NCI-H2081 (cell line): ENCODE data around the gene RASEF.

Source experiments
- DNase-seq, 2 experiments: peaks; one replicate each; lab custom pipeline; 2025; lab: John Stamatoyannopoulos, UW

RASEF gene

DNA sequence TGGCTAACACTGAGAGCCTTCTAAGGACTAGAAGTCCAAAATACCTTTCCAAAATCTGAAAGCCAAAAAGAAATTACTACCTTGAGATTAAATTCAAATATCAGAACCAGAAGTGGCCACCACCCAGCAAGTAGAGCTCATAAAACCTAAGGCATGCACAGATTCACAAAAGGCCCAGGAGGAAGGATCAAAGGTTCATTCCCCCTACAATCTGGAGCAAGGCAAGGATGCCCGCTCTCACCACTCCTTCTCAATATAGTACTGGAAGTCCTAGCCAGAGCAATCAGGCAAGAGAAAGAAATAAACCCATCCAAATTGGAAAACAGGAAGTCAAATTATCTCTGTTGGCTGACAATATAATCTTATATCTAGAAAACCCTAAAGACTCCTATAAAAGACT, 6.0 kb downstream of the RASEF start:
- no peak for DNase-seq

DNA sequence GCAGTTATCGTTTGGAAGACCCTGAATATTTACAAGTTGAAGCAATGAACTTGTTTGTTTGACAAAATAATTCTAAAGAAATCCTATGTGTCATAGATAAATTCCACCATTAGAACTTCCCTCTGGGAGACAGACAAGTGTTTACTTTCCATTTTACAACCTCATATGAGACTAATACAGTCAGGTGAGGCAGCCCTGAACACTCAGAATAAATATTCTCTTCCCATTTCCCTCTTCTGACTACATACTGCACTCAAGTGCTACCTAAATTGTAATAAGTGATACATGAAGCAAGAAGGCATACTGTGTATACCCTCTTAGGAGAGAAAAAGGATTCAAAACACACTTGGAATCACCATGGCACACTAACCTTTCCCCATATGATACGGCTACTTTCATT, 6.8 kb downstream of the RASEF start:
- no peak for DNase-seq

DNA sequence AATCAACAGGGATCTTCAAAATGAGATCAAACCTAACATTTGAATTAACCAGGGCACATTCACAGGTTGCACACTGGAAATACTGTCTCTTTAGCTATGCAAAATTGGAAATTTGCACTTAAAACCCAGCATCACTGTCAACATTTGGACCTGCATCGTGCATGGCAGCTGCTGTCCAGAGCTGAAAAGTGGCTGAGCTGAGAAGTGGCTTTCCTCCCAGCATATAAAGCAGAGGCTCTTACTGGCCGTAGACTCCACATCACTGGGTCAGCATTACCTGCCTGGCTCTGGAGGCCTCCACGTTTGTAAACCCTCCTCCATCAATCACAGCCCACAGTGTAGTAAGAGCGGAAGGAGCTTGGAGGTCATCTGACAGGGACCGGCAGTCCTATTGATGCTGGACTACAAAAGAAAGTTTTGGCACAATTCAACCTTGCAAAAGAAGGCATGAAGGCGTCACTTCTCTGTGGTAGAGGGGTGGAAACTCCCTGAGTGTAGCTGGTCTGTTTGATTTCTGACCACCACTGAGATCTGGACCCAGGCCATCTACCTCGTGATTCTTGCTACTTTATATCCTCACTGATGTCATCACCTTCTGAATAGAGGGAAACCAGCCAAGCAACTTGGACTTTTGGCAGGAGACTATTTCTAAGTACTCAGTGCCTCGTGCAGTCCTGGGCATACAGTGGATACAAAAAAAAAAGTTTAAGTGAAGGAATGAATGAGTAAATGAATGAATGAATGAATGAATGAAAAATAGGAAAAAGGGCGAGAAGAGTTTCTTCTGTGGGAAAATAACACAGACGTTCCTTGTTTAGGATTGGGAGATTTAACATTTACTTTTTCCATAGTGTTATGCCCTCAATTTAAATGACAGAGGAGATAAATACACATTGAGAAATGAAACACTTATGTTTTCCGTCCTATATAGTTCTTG, 14.8 kb downstream of the RASEF start:
- DNase-seq, result no peak

DNA sequence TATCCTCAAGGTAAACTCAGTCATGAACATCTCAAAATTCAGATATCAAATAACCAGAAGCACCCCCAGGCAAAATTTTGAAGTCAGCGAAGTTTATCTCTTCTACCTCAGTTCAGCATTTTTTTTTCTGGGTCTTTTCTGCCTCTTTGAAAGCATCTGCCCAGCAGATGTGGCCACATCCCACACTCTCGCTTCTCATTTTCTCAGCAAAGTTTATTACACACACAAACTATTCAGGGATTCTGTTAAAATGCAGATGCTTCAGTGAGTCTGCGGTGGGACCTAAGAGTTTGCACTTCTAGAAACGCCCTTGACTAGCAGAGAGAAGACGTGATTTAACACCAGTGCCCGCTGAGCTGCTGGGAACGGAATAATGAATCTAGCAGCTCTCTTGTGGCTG, 19.3 kb downstream of the RASEF start:
- DNase-seq, result no peak

DNA sequence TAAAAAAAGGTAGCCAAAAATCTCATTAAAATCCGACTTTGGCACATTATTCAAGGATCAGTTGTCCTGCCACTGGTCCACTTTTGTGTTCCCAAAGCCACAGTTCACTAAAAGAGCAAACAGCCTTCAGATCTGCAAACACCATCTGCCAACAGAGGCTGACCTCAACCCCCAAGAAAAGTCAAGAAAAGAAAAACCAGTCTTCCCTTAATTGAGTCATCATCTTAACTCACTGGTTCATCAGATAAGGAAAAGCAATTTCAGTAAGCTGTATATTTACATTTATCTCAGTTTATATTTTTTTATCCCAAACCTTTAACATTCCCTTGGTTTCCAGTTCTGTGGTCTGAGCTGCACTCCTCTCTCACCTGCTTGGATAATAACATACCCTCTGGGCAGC, 21.2 kb downstream of the RASEF start:
- DNase-seq, result no peak

DNA sequence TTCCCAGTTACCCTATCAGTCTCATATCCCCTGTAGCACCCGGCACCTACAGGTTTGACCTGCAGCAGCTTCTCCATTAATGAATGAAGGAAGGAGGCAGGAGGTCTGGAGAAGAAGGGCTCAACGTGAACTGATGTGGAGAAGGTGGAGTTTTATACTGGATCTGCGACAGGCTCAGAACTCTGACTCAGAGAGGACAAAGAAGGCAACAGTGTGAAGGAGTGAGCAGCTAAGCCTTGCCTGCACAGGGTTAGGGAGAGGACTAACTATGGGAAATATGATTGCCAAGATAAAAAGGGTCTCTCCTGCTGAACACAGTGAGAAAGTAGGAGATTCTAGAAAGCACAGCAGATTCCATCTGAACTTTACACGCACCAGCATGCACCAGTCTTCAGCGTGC, 23.6 kb downstream of the RASEF start:
- DNase-seq, result no peak

DNA sequence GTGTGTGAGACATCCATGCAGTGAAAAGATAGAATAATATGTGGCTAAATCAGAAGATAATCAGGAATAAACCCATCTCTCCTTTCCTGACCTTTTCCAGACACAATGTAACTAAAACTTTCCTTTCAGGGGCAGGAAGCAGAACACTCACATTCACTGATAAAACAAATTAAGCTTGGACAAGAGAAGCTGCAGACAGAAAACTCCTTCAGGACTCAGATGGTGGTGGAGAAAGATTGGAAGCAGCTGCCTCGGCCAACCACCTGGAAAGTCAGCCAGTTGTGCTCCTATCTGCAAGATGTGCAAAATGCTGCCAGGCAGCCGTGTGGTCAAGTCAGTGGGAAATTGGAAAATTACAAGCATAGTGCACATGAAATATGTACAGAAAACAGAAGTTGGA, 26.9 kb downstream of the RASEF start:
- no peak for DNase-seq

DNA sequence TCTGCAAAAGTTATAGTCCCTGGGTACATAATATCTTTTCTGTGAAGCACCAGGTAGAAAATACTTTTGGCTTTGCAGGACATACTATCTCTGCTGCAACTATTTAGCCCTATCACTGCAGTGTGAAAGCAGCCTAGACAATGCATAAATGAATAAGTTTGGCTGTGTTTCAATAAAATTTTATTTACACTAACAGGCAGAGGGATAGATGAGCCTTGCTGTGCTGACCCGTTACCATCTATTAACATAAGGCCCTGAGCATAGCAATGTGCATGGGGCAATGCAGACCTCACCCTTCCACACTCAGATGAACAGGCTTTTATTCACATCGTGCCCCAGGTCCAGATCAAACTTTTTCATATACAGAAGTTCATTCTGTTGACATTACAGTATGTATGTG, 27.8 kb downstream of the RASEF start:
- DNase-seq, result no peak

DNA sequence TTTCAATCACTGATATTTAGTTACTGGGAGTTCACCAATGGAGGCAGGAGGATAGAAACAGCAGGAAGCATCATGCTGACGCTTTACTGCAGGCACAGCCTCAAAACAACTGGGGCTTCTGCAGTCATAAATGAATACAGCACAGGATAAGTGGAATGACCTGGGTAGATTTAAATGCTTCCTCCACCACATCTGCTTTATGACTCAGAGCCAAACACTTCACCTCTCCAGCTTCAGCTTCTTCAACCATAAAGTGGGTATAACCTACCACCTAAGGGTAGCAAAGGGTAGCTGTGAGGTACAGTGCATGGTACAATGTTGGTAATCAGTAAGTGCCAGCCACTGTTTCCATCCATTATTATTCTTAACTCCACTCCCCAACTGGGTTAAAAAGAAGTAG, 28.4 kb downstream of the RASEF start:
- no peak for DNase-seq

DNA sequence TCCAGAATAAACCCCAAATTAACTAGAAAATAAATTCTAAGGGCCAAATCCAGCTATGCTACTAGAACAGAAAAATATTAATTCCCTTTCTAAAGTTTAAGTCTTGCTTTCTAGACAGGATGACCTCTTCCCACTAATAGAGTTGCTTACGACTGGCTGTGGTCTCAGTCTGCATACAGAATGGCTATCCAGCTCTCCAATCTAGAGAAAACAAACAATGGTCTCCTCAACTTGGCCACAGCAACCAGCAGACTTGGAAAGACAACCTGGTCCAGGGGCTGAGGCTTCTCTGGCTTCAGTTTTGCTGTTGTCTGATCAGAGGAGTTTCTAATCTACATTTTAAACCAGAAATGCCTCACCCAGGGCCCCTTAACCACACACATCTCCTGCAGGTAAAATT, 28.9 kb downstream of the RASEF start:
- DNase-seq, result no peak

DNA sequence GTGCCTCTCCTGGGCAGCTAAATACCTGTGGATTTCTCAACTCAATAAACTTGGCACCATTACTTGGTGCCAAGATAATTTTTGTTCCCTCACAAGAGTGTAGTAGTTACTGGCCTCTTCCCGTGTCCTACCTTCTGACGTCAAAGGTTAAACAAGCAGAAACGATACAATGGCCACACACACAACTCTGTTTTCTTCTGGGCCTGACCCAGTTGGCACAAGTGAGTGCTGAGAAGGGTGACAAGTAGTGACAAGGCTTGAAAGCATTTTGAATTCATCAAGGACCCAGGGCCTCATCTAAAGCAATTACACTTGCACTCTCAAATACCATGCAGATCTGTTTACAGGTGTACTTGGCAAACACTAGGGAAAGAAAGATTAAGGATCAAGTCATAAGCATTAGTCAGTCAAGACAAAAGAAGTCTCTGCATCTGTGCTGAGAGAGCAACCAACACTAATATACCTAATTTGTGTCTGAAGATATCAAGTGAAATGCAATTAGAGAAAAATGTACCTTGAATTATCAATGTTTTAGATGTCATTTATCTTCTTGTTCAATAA, 30.8 kb downstream of the RASEF start:
- DNase-seq, result no peak

DNA sequence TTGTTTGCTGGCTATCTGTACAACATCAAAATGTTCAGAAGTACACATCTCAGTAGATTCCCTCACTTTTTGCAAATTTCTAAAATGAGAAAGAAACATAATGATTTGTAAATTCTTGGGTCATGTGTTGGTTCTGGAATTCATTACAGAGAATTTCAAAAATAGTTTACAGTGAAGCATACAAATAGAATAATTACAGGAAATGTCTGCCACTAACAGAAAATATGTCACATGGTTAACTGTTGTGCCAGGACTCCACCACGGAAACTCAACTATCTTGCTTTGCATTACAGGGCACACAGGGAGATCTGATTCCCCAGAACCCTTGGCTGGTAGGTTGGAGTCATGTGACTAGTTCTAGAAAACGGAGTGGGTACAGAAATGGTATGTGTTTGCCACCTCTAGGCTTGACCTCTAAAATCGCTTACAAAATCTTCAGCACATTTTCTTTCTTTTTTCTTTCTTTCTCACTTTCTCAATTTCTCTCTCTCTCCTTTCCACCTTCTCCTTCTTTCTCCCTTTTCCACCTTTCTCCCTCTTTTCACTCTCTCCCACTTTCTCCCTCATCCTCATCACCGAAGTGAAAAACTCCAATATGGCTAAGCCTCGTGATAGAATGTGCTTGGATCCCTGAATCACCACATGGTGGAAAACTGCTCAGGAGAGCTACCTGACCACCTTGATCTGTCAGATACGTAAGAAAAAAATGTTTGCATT, 32.4 kb downstream of the RASEF start:
- DNase-seq, result no peak

DNA sequence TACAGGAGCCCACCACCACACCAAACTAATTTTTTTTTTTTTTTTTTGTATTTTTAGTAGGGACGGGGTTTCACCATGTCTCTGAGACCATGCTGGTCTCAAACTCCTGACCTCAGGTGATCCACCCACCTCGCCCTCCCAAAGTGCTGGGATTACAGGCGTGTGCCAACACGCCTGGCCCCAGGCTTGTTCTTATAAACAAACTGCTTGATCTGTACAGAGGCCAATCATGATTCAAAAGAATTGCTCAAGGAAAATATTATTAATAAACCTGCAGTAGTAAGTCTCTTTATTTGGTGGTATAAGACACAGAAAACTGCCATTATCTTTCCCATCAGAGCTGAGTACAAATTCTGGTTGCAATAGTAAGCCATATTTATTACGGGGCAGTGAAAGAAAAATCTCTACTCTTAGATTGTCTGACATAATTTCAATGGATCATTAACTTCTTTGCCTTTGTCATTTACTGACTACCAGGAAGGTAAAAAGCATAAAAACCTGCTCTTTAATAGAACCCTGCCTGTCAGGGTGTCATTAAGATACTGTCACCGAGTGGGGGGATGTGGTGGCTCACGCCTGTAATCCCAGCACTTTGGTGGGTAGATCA, 33.3 kb downstream of the RASEF start:
- no peak for DNase-seq

DNA sequence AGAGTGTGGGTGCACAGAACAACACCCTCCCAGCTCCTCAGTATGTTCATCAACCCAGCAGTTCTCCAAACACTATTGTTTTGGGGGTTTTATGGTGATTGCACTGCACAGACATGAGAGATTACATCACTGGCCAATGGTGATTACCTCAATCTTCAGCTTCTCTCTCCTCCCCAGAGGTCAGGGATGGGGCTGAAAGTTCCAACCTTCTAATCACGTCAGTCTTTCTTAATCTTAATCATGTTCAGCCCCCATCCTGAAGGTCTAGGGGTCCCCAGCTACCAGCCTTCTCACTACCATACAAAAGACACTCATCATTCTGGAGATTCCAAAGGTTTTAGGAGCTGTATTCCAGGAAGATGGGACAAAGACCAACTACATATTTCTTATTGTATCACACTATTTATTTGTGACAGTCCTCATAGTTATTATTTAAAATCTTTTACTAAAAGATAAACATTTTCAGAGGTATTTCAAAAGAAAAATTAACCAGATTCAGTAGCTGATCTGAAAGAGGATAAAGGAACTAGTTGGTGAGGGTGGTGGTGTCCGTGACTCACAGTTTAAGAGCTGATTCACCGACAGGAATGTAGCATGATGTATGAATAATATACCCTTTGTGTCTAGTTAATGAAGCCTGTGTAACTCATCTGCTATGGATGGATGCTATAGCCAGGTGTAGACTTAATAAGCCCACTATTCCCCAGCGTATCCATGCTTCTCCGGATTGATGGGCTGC, 35.6 kb downstream of the RASEF start:
- no peak for DNase-seq

DNA sequence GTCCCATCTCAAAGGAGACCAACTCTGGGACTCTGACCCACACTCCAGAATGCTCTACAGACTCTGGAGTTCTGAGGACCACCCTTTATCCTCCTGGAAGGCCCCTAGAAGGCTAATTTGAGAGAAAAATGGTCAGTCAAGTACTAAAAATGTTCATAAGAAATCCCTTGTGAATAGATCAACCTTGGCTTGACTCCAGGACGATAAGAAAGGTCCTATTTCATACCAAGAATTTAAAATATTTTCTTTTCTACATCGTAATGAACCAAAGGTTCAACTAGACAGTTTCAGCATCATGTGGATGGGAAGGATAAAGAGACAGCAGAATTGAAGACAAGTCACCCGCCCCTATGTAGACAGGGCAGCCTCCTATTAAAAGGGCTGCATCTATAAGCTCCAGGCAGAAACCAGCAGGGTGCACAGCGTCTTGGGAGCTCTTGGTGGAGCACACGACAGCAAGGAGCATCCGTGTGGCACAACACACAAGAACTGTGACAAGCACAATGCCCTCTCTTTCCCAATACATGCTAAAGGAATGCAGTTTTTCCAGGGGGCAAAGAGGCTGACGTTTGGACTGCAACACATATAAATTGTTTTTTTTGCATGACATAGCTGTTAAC, 38.3 kb downstream of the RASEF start:
- DNase-seq, result no peak

DNA sequence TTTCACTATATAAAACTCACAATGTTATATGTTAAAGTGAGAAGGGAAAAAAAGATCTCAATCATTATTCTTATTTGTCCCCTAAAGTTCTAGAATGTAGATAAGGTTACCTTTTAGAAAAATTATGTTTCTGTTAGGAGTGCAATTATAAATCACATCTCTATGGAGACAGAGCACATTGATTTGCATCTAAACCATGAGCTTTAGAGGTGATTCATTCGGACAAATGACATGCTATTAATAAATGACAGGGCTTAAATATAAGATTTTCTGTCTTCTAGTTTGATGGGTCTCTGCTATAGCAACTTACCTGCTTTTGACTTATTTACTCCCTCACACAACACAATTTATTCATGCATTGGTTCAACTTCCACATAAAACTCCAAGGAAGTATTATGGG, 39.8 kb downstream of the RASEF start:
- DNase-seq, result no peak

DNA sequence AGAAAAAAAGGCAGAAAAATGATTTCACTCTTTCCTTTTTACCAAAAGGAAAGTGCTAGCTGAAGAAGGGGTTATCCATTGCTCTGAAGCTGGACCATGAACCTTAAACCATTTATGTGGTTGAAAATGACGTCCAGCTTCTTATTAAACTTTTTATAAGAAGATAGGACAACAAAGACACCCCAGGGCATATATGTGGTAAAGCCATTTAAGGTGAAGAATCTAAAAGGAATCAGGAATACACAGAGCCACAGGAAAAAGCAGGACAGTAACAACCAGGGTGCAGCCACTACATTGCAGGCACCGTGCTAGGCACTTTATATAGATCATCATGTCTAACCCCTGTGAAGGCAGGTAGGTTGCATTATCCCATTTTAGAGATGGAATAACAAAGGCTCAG, 42.1 kb downstream of the RASEF start:
- no peak for DNase-seq

DNA sequence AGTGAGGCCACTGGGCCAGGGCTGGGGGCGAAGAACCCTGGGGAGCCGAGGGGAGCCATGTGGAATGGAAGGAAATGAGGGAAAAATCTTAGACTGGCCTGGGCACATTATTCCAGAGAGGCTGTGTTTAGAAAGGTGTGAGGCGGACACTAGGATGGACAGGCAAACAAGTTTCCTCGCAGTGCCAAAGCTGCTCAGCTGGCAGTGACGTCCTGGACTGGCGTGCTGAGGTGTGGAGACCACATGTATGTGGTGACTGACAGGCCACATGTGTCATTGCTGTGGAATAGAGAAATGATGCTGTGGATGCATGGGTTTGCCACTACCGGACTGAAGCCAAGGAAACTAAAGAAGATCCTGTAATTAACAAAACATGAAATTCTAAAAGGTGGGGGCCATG, 42.6 kb downstream of the RASEF start:
- no peak for DNase-seq

DNA sequence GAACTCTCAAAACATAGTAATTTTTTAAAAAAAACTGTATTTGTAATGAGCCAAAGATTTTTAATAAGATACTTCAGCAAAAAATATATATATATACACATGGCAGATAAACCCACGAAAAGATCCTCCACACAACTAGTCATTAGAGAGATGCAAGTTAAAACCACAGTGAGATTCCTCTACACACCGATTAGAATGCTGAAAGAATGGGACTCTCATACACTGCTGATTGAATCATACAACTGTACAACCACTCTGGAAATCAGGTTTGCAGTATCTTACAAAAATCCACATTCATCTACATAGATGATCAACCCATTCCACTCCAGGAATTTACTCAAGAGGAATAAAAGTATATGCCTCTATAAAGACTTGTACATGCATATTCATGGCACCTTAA, 43.7 kb downstream of the RASEF start:
- no peak for DNase-seq

DNA sequence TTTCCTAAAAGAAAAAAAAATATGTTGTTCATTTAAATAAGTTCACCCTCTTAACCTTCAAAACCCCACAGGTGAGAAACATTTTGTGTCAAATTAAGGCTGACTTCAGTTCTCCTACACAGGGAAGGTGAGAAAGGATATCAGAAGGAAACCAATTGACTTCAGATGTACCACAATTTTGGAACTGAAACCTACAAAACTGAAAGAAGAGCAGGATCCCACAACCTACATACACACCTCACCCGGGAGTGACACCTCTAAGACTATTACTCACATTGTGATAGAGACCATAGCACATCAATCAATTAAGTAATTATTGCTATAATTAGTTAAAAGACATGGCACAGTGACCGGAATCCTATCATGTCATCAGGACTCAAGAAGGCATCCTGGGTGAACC, 47.0 kb downstream of the RASEF start:
- no peak for DNase-seq

DNA sequence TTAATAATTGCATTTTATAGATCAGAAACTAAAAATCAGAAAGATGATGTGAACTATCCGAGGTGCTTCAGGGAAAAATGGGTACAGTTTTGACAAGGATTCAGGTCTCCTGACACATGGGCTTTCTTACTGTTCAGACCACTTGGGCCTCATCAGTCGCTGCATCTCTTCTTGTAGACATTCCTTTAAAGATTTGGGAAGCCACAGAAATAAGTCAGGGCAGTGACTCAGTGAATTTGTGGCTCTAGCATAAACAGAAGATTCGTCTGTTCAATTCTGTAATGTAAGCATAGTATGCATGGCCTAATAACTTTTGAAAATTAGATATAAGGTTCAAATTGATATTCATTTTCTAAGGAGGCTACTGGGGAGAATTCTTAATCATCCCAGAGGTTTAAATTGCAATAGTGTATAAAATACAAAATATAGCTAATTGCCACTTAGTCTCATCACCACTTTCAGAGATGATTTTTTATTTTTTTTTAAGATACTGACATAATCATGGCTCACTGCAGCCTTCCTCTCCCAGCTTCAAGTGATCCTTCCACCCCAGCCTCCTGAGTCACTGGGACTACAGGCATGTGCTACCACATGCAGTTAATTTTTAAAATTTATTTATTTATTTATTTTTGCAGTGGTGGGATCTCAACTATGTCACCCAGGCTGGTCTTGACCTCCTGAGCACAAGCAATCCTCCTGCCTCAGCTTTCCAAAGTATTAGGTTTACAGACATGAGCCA, 48.9 kb downstream of the RASEF start:
- no peak for DNase-seq
